CD4-positive, CD25-positive, alpha-beta regulatory T cell (primary cell): ENCODE data around the gene PALLD. TPM values are rescaled to one million over a fixed set of nuclear protein-coding genes. Genes with fewer than 3 reads are reported as not detected.
"Not testable (repeated sequence)": the region's sequence is repeated elsewhere in the genome, so short reads cannot be mapped to it uniquely, and the experiment has no call there.

Experiments used
- ATAC-seq, 2 donors: fragments of 150-1000 bp; cut with Tn5 transposase; one replicate each; pipeline ENCODE4 v1.10.0; 2021; ENCODE audit warnings: low read depth in 2 of 2, moderate number of reproducible peaks in 2 of 2, moderate library complexity in 1 of 2
- DNase-seq, 3 donors: peaks; one replicate each; pipeline versions ENCODE4 v3.0.0 to v3.0.0-alpha.2; 2012 to 2022; ENCODE audit warnings: mixed read lengths in 1 of 3
- H3K27ac ChIP-seq: one replicate; pipeline ENCODE4 v1.7.0; 2013; ENCODE audit warnings: mild to moderate bottlenecking, low read length; ENCODE audit not compliant: insufficient read depth, poor library complexity, severe bottlenecking
- H3K27me3 ChIP-seq: one replicate; pipeline ENCODE4 v1.7.0; 2013; ENCODE audit warnings: low read length; ENCODE audit not compliant: control insufficient read depth, insufficient read depth
- H3K36me3 ChIP-seq: one replicate; pipeline ENCODE4 v1.7.0; 2013; ENCODE audit warnings: mild to moderate bottlenecking, low read length, moderate library complexity; ENCODE audit not compliant: control insufficient read depth, insufficient read depth
- H3K4me1 ChIP-seq: 2 replicates; pipeline ENCODE4 v1.7.0; 2013; ENCODE audit warnings: mild to moderate bottlenecking, low read length; ENCODE audit not compliant: insufficient read depth, control insufficient read depth, poor library complexity, severe bottlenecking
- H3K4me3 ChIP-seq: one replicate; pipeline ENCODE4 v1.7.0; 2013; ENCODE audit warnings: low read depth, mild to moderate bottlenecking, low read length, moderate library complexity
- H3K9me3 ChIP-seq, 2 experiments: 1 replicate in 1 of 2; 2 replicates in 1 of 2; pipeline ENCODE4 v1.7.0; 2013; ENCODE audit warnings: low read length in 2 of 2, mild to moderate bottlenecking in 1 of 2, moderate library complexity in 1 of 2; ENCODE audit not compliant: control insufficient read depth in 2 of 2
- H3K27ac Mint-ChIP-seq, 3 donors: one replicate each; pipeline ENCODE4 v1.8.0; 2020 to 2022; ENCODE audit warnings: mild to moderate bottlenecking in 3 of 3, mixed read lengths in 3 of 3, moderate library complexity in 2 of 3
- H3K27me3 Mint-ChIP-seq: one replicate; pipeline ENCODE4 v1.8.0; 2022; ENCODE audit warnings: mild to moderate bottlenecking, mixed read lengths
- H3K36me3 Mint-ChIP-seq: one replicate; pipeline ENCODE4 v1.8.0; 2020; ENCODE audit warnings: mixed read lengths
- H3K4me1 Mint-ChIP-seq, 4 donors: one replicate each; pipeline ENCODE4 v1.8.0; 2020 to 2022; ENCODE audit warnings: mixed read lengths in 4 of 4, mild to moderate bottlenecking in 1 of 4
- H3K4me3 Mint-ChIP-seq, 4 donors: one replicate each; pipeline ENCODE4 v1.8.0; 2020 to 2022; ENCODE audit warnings: mild to moderate bottlenecking in 4 of 4, mixed read lengths in 4 of 4, moderate library complexity in 3 of 4
- H3K9me3 Mint-ChIP-seq, 7 donors: one replicate each; pipeline ENCODE4 v1.8.0; 2020 to 2022; ENCODE audit warnings: mixed read lengths in 7 of 7, mild to moderate bottlenecking in 3 of 7, moderate library complexity in 2 of 7
- polyA plus RNA-seq, 4 donors: library from polyadenylated mRNA; unstranded; fragments of 300-500 nt; fragmentation: Illumina TruSeq; gene quantifications; one replicate each; pipeline ENCODE4 v1.2.3, GENCODE V29; 2021
- total RNA-seq: library from RNA; stranded (reverse); gene quantifications from one replicate; pipeline ENCODE4 v1.2.3, GENCODE V29; 2022

The PALLD gene
- total and polyA plus RNA-seq, 5 donors from 2014 or later = 0.37 to 1.9 (median 0.76) TPM; not detected in 1

- Histone ChIP-seq H3K4me3 (no peak overlapping the region), H3K9me3 (no peaks in the 10 kb centered on the region), H3K27me3 (peaks cover 2% of the 10 kb centered on the region), H3K36me3 (no peaks in the 10 kb centered on the region), H3K27ac (no peak overlapping the region), H3K4me1 (no peaks in the 10 kb centered on the region)
- H3K9me3 Mint-ChIP-seq = peaks cover 0 to 2% (median 0%) of the 10 kb centered on the region in 7 donors
- H3K27me3 Mint-ChIP-seq = no peaks in the 10 kb centered on the region
- H3K4me3 Mint-ChIP-seq = no peak overlapping the region
- DNase-seq (no peak), ATAC-seq (no peak)
- no peaks in the 10 kb centered on the region for H3K36me3 Mint-ChIP-seq
- H3K27ac Mint-ChIP-seq = no peak overlapping the region
- H3K4me1 Mint-ChIP-seq = no peaks in the 10 kb centered on the region
These were observed 301.0 kb downstream of the PALLD start for GRCh38 chr4:168797738-168798375.

- Histone ChIP-seq H3K4me3 (no peak overlapping the region), H3K27me3 (peaks cover 2% of the 10 kb centered on the region), H3K36me3 (no peaks in the 10 kb centered on the region), H3K9me3 (no peaks in the 10 kb centered on the region), H3K4me1 (no peaks in the 10 kb centered on the region), H3K27ac (no peak overlapping the region)
- no peaks in the 10 kb centered on the region for H3K4me1 Mint-ChIP-seq
- peaks cover 0 to 2% (median 0%) of the 10 kb centered on the region in 7 donors for H3K9me3 Mint-ChIP-seq
- ATAC-seq (no peak), DNase-seq (no peak)
- no peak overlapping the region for H3K4me3 Mint-ChIP-seq
- H3K27ac Mint-ChIP-seq = no peak overlapping the region
- H3K36me3 Mint-ChIP-seq = no peaks in the 10 kb centered on the region
- no peaks in the 10 kb centered on the region for H3K27me3 Mint-ChIP-seq
These were observed 304.1 kb downstream of the PALLD start for GRCh38 chr4:168800926-168801325.

GRCh38 chr4:168802222-168802621, 305.4 kb downstream of the PALLD start:
- Mint-ChIP-seq H3K9me3 (peaks cover 0 to 2% (median 0%) of the 10 kb centered on the region in 7 donors), H3K4me3 (no peak overlapping the region), H3K36me3 (no peaks in the 10 kb centered on the region), H3K27me3 (no peaks in the 10 kb centered on the region), H3K4me1 (peaks cover 0 to 2% (median 0%) of the 10 kb centered on the region in 4 donors), H3K27ac (no peak overlapping the region)
- no peaks in the 10 kb centered on the region for H3K9me3 ChIP-seq
- H3K4me1 ChIP-seq = no peaks in the 10 kb centered on the region
- peaks cover 2% of the 10 kb centered on the region for H3K27me3 ChIP-seq
- DNase-seq (no peak), ATAC-seq (no peak)
- H3K27ac ChIP-seq = no peak overlapping the region
- H3K4me3 ChIP-seq = no peak overlapping the region
- H3K36me3 ChIP-seq = no peaks in the 10 kb centered on the region

DNA sequence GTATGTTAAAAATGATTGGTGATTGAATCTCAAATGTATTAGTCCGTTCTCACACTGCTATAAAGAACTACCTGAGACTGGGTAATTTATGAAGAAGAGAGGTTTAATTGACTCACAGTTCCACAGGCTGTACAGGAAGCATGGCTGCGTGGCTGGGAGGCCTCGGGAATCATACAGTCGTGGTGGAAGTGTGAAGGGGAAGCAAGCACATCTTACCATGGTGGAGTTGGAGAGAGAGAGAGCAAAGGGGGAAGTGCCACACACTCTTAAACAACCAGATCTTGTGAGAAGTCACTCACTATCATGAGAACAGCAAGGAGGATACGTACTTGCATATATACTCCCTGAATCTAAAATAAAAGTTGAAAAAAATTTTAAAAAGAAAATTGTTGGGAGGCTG, 306.2 kb downstream of the PALLD start:
- not testable (repeated sequence) for H3K4me1 ChIP-seq, H3K27me3 ChIP-seq, H3K9me3 Mint-ChIP-seq, H3K36me3 Mint-ChIP-seq, H3K27ac Mint-ChIP-seq, DNase-seq, H3K36me3 ChIP-seq, ATAC-seq, H3K9me3 ChIP-seq, H3K4me1 Mint-ChIP-seq, H3K27ac ChIP-seq, H3K4me3 Mint-ChIP-seq, H3K27me3 Mint-ChIP-seq, H3K4me3 ChIP-seq

- H3K4me3 Mint-ChIP-seq = no peak overlapping the region
- H3K4me1 Mint-ChIP-seq = peaks cover 0 to 2% (median 0%) of the 10 kb centered on the region in 4 donors
- no peak for ATAC-seq
- H3K27me3 Mint-ChIP-seq = no peaks in the 10 kb centered on the region
- Histone ChIP-seq H3K9me3 (no peaks in the 10 kb centered on the region), H3K27me3 (peaks cover 2% of the 10 kb centered on the region), H3K27ac (no peak overlapping the region), H3K36me3 (no peaks in the 10 kb centered on the region), H3K4me3 (no peak overlapping the region), H3K4me1 (no peaks in the 10 kb centered on the region)
- no peak overlapping the region for H3K27ac Mint-ChIP-seq
- no peak for DNase-seq
- peaks cover 0 to 2% (median 0%) of the 10 kb centered on the region in 7 donors for H3K9me3 Mint-ChIP-seq
- H3K36me3 Mint-ChIP-seq = no peaks in the 10 kb centered on the region
These were observed 306.9 kb downstream of the PALLD start for GRCh38 chr4:168803732-168804131.

DNA sequence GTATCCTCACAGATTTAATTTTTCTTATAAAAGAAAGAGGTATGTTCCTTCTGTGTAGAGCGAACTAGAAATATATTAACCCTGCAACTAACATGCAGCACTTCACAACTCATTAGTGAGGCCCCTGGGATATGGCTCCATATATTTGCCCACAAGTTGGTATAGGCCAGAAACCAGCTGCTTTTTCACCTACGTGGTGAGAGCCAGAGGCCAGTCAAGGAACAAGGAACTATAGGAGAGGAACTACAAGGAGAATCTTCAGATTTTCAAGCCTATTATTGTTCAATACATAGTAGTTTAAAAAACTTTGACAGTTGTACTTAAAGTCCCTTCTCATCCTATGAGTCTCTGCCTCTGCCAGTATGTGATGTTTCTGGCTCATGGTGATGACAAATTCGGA, 307.3 kb downstream of the PALLD start:
- Mint-ChIP-seq H3K9me3 (peaks cover 0 to 2% (median 0%) of the 10 kb centered on the region in 7 donors), H3K27me3 (no peaks in the 10 kb centered on the region), H3K36me3 (no peaks in the 10 kb centered on the region), H3K27ac (no peak overlapping the region), H3K4me3 (no peak overlapping the region), H3K4me1 (peaks cover 0 to 2% (median 0%) of the 10 kb centered on the region in 4 donors)
- Histone ChIP-seq H3K36me3 (no peaks in the 10 kb centered on the region), H3K27me3 (peaks cover 1% of the 10 kb centered on the region), H3K4me3 (no peak overlapping the region), H3K9me3 (no peaks in the 10 kb centered on the region), H3K27ac (no peak overlapping the region), H3K4me1 (no peaks in the 10 kb centered on the region)
- ATAC-seq (no peak), DNase-seq (no peak)

DNA sequence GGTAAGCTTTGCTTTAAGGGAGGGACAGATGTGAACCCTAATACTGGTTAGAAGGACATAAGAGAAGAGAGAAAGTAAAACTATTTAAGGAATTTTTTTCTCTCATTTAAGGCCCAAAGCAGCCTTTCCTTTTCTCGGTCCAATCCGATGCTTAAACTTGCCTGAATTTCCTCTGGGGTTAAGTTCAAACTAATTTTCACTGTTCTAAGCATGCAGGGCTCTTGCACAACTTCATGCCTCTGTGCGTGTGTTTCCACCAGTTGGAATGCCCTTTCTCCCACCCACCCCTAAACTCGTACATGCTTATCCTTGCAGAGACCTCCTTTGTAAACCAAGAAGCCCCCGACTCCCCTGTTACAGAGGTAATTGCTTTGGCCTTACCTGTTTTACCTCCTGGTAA, 308.5 kb downstream of the PALLD start:
- peaks cover 6% of the 10 kb centered on the region for H3K27me3 Mint-ChIP-seq
- DNase-seq = no peak
- Histone ChIP-seq H3K9me3 (no peaks in the 10 kb centered on the region), H3K4me1 (no peaks in the 10 kb centered on the region), H3K4me3 (no peak overlapping the region), H3K27me3 (no peaks in the 10 kb centered on the region), H3K27ac (no peak overlapping the region), H3K36me3 (no peaks in the 10 kb centered on the region)
- H3K27ac Mint-ChIP-seq = no peak overlapping the region
- ATAC-seq = no peak
- peaks cover 0 to 2% (median 0%) of the 10 kb centered on the region in 7 donors for H3K9me3 Mint-ChIP-seq
- no peaks in the 10 kb centered on the region for H3K36me3 Mint-ChIP-seq
- no peak overlapping the region for H3K4me3 Mint-ChIP-seq
- peaks cover 0 to 2% (median 0%) of the 10 kb centered on the region in 4 donors for H3K4me1 Mint-ChIP-seq

DNA sequence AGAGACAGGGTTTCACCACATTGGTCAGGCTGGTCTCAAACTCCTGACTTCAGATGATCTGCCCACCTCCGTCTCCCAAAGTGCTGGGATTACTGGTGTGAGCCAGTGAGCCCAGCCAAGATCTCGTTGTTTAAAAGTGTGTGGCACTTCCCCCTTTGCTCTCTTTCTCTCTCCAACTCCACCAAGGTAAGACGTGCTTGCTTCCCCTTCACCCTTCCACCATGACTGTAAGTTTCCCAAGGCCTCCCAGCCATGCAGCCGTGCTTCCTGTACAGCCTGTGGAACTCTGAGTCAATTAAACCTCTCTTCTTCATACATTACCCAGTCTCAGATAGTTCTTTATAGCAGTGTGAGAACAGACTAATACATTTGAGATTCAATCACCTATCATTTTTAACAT, 309.4 kb downstream of the PALLD start:
- not testable (repeated sequence) for H3K27me3 ChIP-seq, H3K27me3 Mint-ChIP-seq, ATAC-seq, H3K4me3 ChIP-seq, H3K9me3 ChIP-seq, H3K36me3 ChIP-seq, H3K4me1 ChIP-seq, H3K4me3 Mint-ChIP-seq, H3K36me3 Mint-ChIP-seq, H3K27ac ChIP-seq, DNase-seq, H3K27ac Mint-ChIP-seq, H3K4me1 Mint-ChIP-seq, H3K9me3 Mint-ChIP-seq
